HUES6 (cell line): ENCODE results near the gene SNX13.

Source experiments
- H3K27ac ChIP-seq: 2 replicates; pipeline ENCODE4 v1.7.0; 2013; ENCODE audit warnings: low read depth, mild to moderate bottlenecking, low read length, inconsistent platforms
- H3K27me3 ChIP-seq: 2 replicates; pipeline ENCODE4 v1.6.1; 2013; ENCODE audit warnings: low read length; ENCODE audit not compliant: control insufficient read depth, insufficient read depth
- H3K36me3 ChIP-seq: 2 replicates; pipeline ENCODE4 v1.6.1; 2013; ENCODE audit warnings: low read length; ENCODE audit not compliant: control insufficient read depth, insufficient read depth
- H3K4me1 ChIP-seq: 2 replicates; pipeline ENCODE4 v1.6.1; 2013; ENCODE audit warnings: low read length; ENCODE audit not compliant: control insufficient read depth, insufficient read depth
- H3K4me3 ChIP-seq: 2 replicates; pipeline ENCODE4 v1.5.1; 2013; ENCODE audit warnings: low read depth, low read length
- H3K9ac ChIP-seq: one replicate; pipeline ENCODE4 v1.6.1; 2013; ENCODE audit warnings: mild to moderate bottlenecking, low read length
- H3K9me3 ChIP-seq: 2 replicates; pipeline ENCODE4 v1.6.1; 2013; ENCODE audit warnings: low read depth, low read length; ENCODE audit not compliant: control insufficient read depth, insufficient read depth

Gene SNX13

DNA sequence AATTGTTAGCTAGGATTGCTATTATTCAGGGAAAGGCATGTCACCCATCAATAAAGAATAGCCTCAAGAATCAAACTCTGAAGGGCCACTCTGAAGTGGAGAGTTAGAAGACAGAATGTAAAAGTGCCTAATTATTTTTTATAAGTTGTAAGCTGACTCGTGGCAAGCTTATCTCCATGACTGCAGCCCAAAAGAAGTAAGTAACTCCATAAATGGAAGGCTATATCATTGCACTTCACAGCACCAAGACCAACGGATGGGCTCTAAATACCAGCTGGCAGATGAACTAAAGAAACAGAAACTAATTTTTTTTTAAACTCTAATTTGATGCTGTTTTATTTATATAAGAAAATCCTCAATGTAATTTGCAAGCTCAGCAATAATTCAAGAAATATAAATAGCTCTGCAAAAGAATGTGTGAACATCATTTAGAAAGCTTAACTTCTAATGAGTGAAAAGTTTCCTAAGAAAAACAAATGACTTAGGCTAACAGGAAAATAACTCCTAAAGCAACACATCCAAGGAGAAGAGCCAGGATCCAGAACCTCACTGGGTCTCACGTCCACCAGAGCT lies 165.5 kb downstream of the SNX13 start:
- Histone ChIP-seq H3K27me3 (no peaks in the 10 kb centered on the region), H3K27ac (no peak overlapping the region), H3K36me3 (no peaks in the 10 kb centered on the region), H3K4me1 (peaks cover 21% of the 10 kb centered on the region), H3K9me3 (no peaks in the 10 kb centered on the region), H3K9ac (no peak overlapping the region), H3K4me3 (no peak overlapping the region)

DNA sequence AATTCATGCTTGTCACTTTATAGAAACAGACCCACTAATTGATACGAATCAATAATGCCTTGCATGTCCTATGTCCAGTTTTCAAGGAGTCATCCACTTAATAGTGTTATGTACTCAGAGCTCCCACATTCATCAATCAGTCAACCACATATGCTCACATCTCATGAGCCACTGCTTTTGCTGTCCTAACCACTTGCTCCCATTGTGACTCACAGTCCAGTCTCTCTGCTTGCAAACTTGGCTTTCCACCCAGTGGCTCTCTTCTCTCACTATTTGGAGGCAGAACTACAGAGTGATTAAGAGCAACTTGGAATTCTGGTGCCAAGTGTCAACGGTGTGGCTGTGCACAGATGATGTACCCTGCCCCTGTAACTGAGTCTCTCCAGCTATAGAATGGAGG lies 166.0 kb downstream of the SNX13 start:
- peaks cover 21% of the 10 kb centered on the region for H3K4me1 ChIP-seq
- H3K9me3 ChIP-seq: no peaks in the 10 kb centered on the region
- H3K36me3 ChIP-seq: no peaks in the 10 kb centered on the region
- H3K9ac ChIP-seq: no peak overlapping the region
- H3K4me3 ChIP-seq: no peak overlapping the region
- no peak overlapping the region for H3K27ac ChIP-seq
- H3K27me3 ChIP-seq: no peaks in the 10 kb centered on the region

DNA sequence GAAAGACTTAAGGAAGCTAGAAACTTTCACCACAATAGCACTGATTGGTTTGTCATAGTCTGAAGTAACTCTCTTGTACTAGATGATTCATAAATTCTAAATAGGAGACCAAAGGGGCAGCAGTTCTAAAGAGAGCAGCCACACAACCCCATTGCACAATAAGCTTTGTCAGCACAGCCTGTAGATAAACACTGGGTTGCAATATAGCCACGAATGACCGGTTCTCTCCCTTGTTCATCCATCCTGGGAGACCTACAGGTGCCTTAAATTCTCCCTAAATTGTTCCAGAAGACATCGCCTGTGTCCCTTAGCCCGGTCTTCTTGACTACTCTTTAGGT lies 167.0 kb downstream of the SNX13 start:
- Histone ChIP-seq H3K4me1 (peaks cover 21% of the 10 kb centered on the region), H3K27me3 (no peaks in the 10 kb centered on the region), H3K9ac (no peak overlapping the region), H3K9me3 (no peaks in the 10 kb centered on the region), H3K4me3 (no peak overlapping the region), H3K36me3 (no peaks in the 10 kb centered on the region), H3K27ac (no peak overlapping the region)

DNA sequence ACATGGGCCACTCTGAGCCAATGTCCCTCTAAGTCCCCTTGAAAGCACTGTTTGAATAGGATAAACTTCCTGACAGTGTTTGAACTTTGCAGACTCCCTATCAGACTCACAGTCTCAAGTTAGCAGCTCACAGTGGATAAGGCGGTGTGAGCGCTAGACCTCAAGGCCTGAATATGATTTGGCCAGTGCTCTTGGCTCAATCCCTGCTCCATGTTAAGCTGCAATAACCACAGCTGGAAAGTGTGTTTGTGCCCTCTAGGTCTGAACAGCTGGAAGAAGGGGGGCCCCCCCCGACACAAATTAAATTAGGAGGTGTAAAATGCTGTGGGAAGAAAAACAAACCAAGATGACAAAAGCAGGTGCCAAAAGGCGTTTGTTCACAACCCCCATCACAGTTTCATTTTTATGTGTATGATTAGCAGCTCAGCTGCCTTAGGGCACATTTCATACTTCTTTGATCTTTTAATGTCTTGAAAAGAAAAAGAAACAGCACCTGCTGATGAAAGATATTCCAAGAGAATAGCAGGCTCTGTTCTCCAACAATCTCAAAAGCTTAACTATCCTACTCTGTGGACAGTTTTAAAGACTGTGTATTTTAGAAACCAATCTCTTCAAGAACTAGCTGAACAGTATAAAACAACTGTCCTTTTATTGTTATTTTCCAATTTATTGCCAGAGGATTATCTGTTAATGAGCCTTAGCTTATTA lies 167.6 kb downstream of the SNX13 start:
- Histone ChIP-seq H3K9me3 (no peaks in the 10 kb centered on the region), H3K27me3 (no peaks in the 10 kb centered on the region), H3K4me1 (peaks cover 21% of the 10 kb centered on the region), H3K9ac (no peak overlapping the region), H3K27ac (no peak overlapping the region), H3K4me3 (no peak overlapping the region), H3K36me3 (no peaks in the 10 kb centered on the region)

DNA sequence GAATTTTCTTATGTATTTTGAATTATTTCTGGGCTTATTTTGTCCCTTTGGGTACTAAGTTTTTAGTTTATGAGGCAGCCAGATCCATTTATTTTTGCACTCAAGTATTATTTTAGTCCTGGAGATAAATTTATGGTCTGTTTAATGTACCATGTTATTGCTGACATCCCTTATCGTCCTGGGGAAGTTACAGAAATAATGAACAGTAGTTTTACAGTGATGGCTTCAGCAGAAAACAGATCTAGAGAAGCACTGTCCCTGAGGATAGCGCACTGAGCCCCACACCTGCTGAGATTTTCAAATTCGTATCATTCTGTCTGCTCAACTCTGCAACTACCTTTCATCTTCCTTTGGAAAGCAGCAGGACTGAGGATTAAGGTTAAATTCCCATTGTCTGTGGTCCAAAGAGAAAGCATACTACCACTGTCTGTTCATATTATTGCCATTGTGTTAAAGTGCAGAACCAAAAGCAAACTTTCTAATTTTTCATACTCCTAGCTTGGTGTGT lies 168.3 kb downstream of the SNX13 start:
- Histone ChIP-seq H3K9ac (no peak overlapping the region), H3K36me3 (no peaks in the 10 kb centered on the region), H3K4me1 (peaks cover 21% of the 10 kb centered on the region), H3K9me3 (no peaks in the 10 kb centered on the region), H3K27me3 (no peaks in the 10 kb centered on the region), H3K27ac (no peak overlapping the region), H3K4me3 (no peak overlapping the region)

DNA sequence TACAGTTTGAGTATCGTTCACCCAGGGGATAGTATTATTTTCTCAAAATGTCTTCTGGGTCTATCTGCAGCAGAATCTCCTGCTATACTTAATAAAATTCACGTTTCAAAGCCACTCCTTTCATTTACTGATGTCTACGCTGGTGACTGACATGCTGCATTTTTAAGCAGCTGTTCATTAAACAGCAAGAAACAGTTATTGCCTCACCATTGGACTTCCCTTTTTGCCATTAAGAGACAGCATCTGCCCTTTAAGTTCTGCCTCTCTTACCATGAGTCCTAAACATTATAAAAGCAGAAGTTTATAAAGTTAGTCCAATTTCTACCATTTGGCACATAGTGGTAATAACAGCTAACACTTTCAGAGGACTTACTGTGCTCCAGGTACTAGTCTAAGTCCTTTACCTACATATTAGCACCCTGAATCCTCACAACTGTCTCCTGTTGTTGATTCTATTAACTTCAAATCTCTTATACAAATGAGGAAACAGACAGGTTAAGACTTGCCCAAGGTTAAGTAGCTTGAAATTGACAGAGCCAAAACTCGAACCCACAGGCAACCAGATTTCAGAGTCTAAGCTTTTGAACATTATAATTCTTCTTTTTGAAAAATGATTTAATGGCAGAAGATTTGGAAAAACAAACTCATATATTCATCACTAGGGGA lies 169.5 kb downstream of the SNX13 start:
- Histone ChIP-seq H3K36me3 (no peaks in the 10 kb centered on the region), H3K27ac (no peak overlapping the region), H3K27me3 (no peaks in the 10 kb centered on the region), H3K4me3 (no peak overlapping the region), H3K9ac (no peak overlapping the region), H3K9me3 (no peaks in the 10 kb centered on the region), H3K4me1 (peaks cover 21% of the 10 kb centered on the region)

DNA sequence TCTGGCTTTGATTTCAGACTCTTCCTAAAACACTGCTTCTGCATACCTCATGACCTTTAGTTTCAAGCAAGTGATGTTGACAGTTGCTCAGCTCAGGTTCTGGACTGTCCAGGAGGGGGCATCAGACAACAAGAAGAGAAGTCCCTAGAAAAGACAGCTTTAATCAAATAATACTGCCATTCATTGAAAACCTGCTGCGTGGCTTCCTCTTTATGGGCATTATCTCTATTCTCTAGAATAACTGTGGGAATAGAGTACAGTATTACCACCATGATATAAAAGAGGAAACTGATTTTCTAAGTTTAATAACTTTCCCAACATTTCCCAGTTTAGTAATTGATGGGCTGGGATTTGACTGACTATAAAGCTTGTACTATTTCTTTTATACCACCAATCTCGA lies 170.4 kb downstream of the SNX13 start:
- H3K4me1 ChIP-seq: peaks cover 21% of the 10 kb centered on the region
- H3K36me3 ChIP-seq: no peaks in the 10 kb centered on the region
- no peaks in the 10 kb centered on the region for H3K9me3 ChIP-seq
- H3K27me3 ChIP-seq: no peaks in the 10 kb centered on the region
- H3K27ac ChIP-seq: no peak overlapping the region
- no peak overlapping the region for H3K4me3 ChIP-seq
- no peak overlapping the region for H3K9ac ChIP-seq

DNA sequence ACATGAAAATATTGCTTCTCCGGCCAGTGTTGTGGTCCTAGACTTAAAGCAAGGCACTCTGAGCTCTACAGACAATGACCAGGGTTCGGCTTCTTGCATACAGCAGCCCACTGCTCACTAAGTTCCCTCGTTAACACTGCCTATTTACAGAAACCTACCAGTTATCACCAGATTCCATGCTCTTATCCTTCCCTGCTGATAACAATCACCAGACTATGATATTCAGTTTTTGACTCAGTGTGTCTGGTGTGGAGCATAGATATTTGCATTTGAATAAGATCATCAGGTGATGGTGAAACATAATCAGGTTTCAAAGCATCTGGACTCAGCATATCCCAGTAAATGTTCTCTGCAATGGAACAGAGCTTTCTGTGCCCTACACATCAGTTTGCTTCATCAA lies 182.3 kb downstream of the SNX13 start:
- Histone ChIP-seq H3K27ac (no peak overlapping the region), H3K4me3 (no peak overlapping the region), H3K36me3 (no peaks in the 10 kb centered on the region), H3K4me1 (no peaks in the 10 kb centered on the region), H3K9me3 (no peaks in the 10 kb centered on the region), H3K27me3 (no peaks in the 10 kb centered on the region), H3K9ac (no peak overlapping the region)

DNA sequence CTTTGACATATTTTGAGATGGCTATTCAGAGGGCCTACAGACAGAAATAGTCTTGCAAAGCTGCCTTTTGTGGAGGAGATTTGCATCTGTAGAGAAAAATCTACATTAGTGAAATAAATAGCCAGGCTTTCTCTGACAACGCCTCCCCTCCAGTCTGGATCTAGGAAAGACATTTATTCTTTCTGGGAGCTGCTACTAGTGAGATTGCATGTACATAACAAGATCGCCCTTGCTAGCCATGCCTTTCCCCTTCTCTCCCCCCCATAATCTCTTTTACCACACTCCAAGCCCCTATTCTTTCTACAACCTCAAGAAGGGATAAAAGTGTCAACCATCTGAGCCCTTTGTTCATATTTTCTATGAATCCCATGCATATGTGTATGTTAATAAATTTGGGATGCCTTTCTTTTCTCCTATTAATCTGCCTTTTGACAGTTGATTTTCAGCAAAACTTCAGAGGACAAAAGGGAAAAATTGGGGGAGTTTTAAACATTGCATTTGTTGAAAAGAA lies 194.2 kb downstream of the SNX13 start:
- H3K27ac ChIP-seq: no peak overlapping the region
- H3K4me1 ChIP-seq: no peaks in the 10 kb centered on the region

DNA sequence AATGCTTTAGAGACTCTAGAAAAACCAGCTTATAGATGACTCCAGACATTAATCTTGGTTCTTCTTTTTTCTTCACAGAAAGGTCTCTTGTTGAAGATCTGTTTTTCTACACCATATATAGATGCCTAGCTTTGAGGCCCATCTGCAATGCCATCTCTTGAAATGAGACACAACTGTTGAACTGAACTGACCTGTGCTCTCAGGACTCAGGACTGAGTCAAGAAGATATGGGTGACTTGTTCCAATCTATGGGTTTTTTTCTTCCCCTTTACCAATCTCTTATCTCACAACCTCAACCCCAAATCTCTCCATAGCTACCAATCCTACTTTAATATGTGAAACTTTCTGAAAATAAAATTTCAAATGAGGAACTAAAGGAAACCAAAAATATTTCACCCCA lies 194.7 kb downstream of the SNX13 start:
- Histone ChIP-seq H3K9me3 (no peaks in the 10 kb centered on the region), H3K27ac (no peak overlapping the region), H3K27me3 (no peaks in the 10 kb centered on the region), H3K4me3 (no peak overlapping the region), H3K9ac (no peak overlapping the region), H3K36me3 (no peaks in the 10 kb centered on the region), H3K4me1 (no peaks in the 10 kb centered on the region)

More for the DNA sequence above, 194.2 kb downstream of the SNX13 start:
- no peak overlapping the region for H3K9ac ChIP-seq
- no peak overlapping the region for H3K4me3 ChIP-seq
- H3K27me3 ChIP-seq: no peaks in the 10 kb centered on the region
- no peaks in the 10 kb centered on the region for H3K36me3 ChIP-seq
- H3K9me3 ChIP-seq: no peaks in the 10 kb centered on the region

DNA sequence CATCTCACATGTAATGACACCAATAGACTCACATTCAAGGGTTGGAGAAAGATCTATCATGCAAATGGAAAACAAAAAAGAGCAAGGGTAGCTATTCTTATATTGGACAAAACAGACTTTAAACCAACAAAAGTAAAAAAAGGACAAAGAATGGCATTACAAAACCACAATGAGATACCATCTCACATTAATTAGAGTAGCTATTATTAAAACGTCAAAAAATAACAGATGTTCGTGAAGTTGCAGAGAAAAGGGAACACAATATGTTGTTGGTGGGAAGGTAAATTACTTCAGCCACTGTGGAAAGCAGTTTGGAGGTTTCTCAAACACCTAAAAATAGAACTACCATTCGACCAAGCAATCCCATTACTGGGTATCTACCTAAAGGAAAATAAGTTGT lies 197.0 kb downstream of the SNX13 start:
- Histone ChIP-seq H3K4me1 (no peaks in the 10 kb centered on the region), H3K27me3 (no peaks in the 10 kb centered on the region), H3K36me3 (no peaks in the 10 kb centered on the region), H3K4me3 (no peak overlapping the region), H3K27ac (no peak overlapping the region), H3K9ac (no peak overlapping the region), H3K9me3 (no peaks in the 10 kb centered on the region)
